ENCODE data around the gene ATP6V1E1. TPM values are rescaled to one million over a fixed set of nuclear protein-coding genes. Genes with fewer than 3 reads are reported as not detected.

ATP6V1E1 gene
- total RNA-seq, 1 experiment from 2014 or later = 89.2 TPM

- H2BK15ac ChIP-seq (ENCODE audit: low read depth, low read length) = no peak overlapping the region
- H3K56ac ChIP-seq (ENCODE audit: insufficient read length, low read depth, low read length) = no peak overlapping the region
- H4K91ac ChIP-seq (ENCODE audit: insufficient read length, low read depth, low read length) = no peak overlapping the region
- no peak overlapping the region for H3K27ac ChIP-seq (ENCODE audit: insufficient read length, low read depth, low read length)
- H4K20me1 ChIP-seq (ENCODE audit: control insufficient read depth, insufficient read depth, insufficient read length) = no peaks in the 10 kb centered on the region
- Mint-ChIP-seq H3K36me3 (ENCODE audit: insufficient read depth in 1 of 3, low read depth in 3 of 3) (peaks cover 35 to 75% (median 73%) of the 10 kb centered on the region in 3 experiments), H3K9me3 (no peaks in the 10 kb centered on the region), H3K27ac (no peak overlapping the region), H3K27me3 (ENCODE audit: low read depth) (no peaks in the 10 kb centered on the region), H3K4me1 (no peaks in the 10 kb centered on the region), H3K4me3 (no peak overlapping the region)
- H3K27me3 ChIP-seq (ENCODE audit: insufficient read depth, low read length) = no peaks in the 10 kb centered on the region
- no peaks in the 10 kb centered on the region for H3K23me2 ChIP-seq (ENCODE audit: insufficient read length, low read depth, low read length, poor library complexity, severe bottlenecking)
- H2AFZ ChIP-seq (ENCODE audit: low read length) = no peak overlapping the region
- no peak overlapping the region for H3K4me2 ChIP-seq (ENCODE audit: insufficient read depth, insufficient read length, low read length)
- H2AK5ac ChIP-seq (ENCODE audit: insufficient read length, low read length) = no peak overlapping the region
- H4K8ac ChIP-seq (replicated peaks; ENCODE audit: insufficient read length, low read depth, low read length) = no peak overlapping the region
- H3K14ac ChIP-seq (ENCODE audit: insufficient read depth, low read length) = no peak overlapping the region
- H3K9me3 ChIP-seq (ENCODE audit: control insufficient read depth, low read depth, low read length) = no peaks in the 10 kb centered on the region
- DNase-seq = no peak
- no peak overlapping the region for H2BK20ac ChIP-seq (ENCODE audit: low read depth, low read length, poor library complexity, severe bottlenecking)
- no peak overlapping the region for H4K5ac ChIP-seq (ENCODE audit: insufficient read length, low read depth, low read length)
- no peaks in the 10 kb centered on the region for H3K79me2 ChIP-seq (ENCODE audit: insufficient read depth, low read length)
- H3K79me1 ChIP-seq (ENCODE audit: insufficient read depth, low read depth, low read length, poor library complexity, severe bottlenecking) = no peaks in the 10 kb centered on the region
- H2BK5ac ChIP-seq (ENCODE audit: insufficient read length, low read length) = no peak overlapping the region
- no peak overlapping the region for H2BK12ac ChIP-seq (ENCODE audit: insufficient read length, low read depth, low read length)
- no peak for TF ChIP-seq CTCF (conservative IDR thresholded peaks at IDR 0.05)
- H2BK120ac ChIP-seq (ENCODE audit: low read depth, low read length, poor library complexity, severe bottlenecking) = no peak overlapping the region
- no peak overlapping the region for H3K23ac ChIP-seq (ENCODE audit: insufficient read length, low read depth, low read length)
- H3K4ac ChIP-seq (ENCODE audit: low read depth, low read length) = no peak overlapping the region
- no peaks in the 10 kb centered on the region for H3K4me1 ChIP-seq (ENCODE audit: insufficient read depth, low read length)
- H3K9ac ChIP-seq (ENCODE audit: extremely low read depth, insufficient read length, low read length) = no peak overlapping the region
- no peak overlapping the region for H3T11ph ChIP-seq (ENCODE audit: low read length)
- no peak overlapping the region for H3K18ac ChIP-seq (ENCODE audit: insufficient read length, low read depth, low read length)
- WGBS (ENCODE audit: extremely low coverage, insufficient read length, low lambda C conversion rate) = no CpG with 5 or more reads among the region's 4 CpGs
Measured at GRCh38 chr22:17598318-17598717, 30.2 kb downstream of the ATP6V1E1 start.
